NCI-H748 treated with DMSO at 0.1 percent for 48 hours (cell line): ENCODE data around the gene PRDM5.

ENCODE experiments used
- DNase-seq: peaks from one replicate; lab custom pipeline; 2025; lab: John Stamatoyannopoulos, UW

Gene PRDM5

DNA sequence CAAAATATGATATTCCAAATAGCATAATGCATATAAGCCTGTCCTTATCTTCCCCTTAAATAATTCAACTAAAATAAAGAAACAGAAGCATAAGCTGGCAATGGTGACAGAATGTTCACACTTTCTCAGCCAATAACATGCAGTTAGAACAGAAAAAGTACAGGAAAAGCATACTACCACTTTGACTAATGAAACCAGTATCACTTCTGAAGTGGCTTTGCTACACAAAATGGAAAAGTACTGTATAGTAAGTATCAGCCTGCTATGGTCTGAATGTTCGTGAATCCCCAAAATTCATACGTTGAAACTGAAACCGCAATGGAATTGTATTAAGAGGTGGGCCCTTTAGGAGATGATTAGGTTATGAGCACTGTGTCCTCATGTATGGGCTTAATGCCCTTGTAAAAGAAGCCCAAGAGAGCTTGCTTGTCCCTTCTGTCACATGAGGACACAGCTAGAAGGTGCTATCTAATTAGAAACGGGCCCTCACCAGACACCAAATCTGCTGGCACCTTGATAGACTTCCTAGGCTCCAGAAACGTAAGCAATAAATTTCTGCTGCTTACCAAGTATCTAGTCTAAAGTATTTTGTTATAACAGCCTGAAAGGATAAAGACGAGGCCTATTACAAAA is 102.6 kb downstream of the PRDM5 start:
- DNase-seq = no peak

GRCh38 chr4:120816296-120816965 is 106.1 kb downstream of the PRDM5 start:
- no peak for DNase-seq

GRCh38 chr4:120815361-120815760 is 107.2 kb downstream of the PRDM5 start:
- DNase-seq = no peak

DNA sequence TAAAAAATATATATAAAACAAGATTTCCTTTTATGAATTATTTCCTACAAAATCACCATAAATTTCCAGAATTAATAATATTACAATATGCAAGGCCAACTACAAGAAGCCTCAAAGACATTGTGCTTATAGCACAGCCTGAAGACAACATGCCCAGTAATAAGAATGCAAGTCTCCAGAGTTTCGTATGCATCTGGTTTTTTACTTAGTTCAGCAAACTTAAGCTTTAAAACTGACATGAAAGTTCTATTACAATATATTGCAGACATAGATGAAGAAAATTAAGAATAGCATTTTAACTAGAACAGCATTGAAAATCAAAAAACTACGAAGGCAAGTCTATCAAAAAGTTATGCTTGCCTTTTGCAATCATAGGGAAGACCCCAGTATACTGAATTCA is 107.6 kb downstream of the PRDM5 start:
- no peak for DNase-seq

DNA sequence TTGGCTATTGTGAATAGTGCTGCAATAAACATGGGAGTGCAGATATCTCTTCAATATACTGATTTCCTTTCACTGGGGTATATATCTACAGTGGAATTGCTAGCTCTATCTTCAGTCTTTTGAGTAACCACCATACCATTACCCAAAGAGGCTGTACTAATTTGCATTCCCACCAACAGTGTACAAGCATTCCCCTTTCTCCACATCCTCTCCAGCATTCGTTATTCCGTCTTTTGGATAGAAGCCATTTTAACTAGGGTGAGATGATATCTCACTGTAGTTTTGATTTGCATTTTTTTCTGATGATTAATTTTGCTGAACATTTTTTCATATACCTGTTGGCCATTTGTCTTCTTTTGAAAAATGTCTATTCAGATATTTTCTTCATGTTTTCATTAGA is 110.3 kb downstream of the PRDM5 start:
- DNase-seq = no peak

- DNase-seq = no peak
Measured at GRCh38 chr4:120809518-120809917, 113.0 kb downstream of the PRDM5 start.

GRCh38 chr4:120808475-120809141 is 113.9 kb downstream of the PRDM5 start:
- no peak for DNase-seq

- no peak for DNase-seq
Measured at GRCh38 chr4:120801137-120801758, 121.3 kb downstream of the PRDM5 start.

DNA sequence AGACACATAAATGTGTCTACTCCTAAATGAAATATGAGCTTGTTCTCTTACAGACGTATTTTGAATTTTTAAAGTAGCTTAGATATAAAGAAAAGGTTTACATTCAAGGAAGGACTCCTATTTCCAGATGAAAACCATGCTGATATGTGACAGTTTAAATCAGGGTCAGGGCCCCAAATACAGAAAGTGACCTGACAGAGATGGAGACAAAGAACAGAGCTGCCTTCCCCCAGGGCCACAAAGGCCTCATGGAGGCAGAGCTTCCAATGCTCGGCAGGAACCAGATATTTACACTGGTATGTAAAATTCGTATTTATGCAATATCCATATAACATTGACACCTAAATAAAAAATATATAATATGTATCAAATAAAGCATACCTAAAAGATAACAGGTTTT is 124.0 kb downstream of the PRDM5 start:
- no peak for DNase-seq

- DNase-seq = no peak
Measured at GRCh38 chr4:120796271-120796670, 126.3 kb downstream of the PRDM5 start.

GRCh38 chr4:120785202-120785601 is 137.3 kb downstream of the PRDM5 start:
- no peak for DNase-seq

- DNase-seq = no peak
Measured at GRCh38 chr4:120777459-120777858, 145.1 kb downstream of the PRDM5 start.

DNA sequence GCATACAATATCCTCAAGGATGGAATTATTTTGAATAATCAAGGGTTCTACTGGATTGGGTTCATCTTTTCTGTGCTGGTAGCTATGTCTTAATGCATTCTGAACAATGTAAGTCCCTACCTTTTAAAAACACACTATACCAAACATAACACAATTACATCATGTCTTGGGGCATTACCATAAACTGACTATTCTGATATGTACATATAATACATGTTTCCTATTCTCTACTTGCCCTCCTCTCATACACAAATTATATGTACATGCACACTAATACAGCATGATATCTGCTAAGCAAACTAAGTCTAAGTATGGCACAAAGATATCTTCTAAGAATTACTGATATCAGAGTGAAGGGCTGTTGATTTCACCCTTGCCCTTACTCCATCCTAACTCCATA is 147.1 kb downstream of the PRDM5 start:
- DNase-seq = no peak

- DNase-seq = no peak
Measured at GRCh38 chr4:120773641-120774040, 148.9 kb downstream of the PRDM5 start.

- DNase-seq = no peak
Measured at GRCh38 chr4:120771907-120772306, 150.6 kb downstream of the PRDM5 start.

GRCh38 chr4:120770897-120771296 is 151.6 kb downstream of the PRDM5 start:
- no peak for DNase-seq

DNA sequence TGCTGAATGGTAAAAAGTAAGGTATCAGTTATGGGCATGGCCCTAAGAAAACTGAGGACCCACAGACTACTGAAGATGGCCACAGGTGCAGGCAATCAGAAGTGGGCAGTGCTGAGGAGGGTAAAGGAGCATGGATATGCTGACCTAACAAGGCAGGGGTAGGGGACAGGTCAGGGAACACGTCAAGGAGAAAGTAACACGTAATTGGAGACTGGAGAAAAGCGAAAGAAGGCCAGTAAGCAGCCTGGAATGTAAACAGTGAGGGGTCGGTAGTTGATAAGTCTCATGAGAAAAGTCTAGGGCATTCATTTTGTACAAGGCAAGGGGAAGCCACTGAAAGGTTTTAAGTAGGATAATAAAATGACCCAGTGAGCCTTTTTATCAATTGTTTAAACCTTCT is 153.3 kb downstream of the PRDM5 start:
- DNase-seq = no peak

DNA sequence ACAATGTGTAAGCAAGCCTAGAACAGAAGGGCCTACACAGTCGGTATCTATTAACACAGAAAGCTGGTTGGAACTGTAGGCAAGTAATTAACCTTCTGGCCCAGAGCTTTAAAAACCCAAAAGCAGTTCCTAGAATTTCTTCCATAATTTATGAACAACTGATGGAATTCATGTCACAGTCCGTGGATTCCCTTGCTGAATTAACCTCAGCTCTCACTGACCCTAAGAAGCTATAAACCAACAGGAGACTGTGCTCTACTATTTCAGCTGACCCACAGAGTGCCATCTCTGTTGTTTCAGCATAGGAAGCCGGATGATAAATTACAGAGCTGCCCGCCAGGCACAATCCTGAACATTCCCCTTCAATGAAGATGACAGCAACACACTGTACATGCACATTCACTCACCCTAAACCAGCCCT is 157.3 kb downstream of the PRDM5 start:
- no peak for DNase-seq

DNA sequence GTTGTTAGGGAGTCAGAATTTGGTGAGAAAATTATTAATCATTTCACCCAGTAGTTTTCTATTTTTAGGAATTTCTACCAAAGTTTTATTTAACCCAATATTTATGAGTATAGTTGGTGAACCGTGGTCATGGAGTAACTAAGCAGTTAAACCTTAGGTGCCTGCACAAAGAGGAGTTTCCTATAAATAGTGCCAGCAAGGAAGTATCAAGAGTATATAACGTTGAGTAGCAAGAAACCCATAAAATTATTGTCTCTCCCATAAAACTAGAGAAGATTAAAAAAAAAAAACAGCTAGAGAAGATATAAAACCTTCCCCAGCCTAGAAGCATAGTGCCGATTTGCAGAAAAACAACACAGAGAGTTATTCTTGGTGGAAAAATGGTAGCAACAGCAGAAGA is 158.9 kb downstream of the PRDM5 start:
- no peak for DNase-seq

GRCh38 chr4:120761070-120761469 is 161.5 kb downstream of the PRDM5 start:
- no peak for DNase-seq

GRCh38 chr4:120760047-120760446 is 162.5 kb downstream of the PRDM5 start:
- DNase-seq = no peak

- no peak for DNase-seq
Measured at GRCh38 chr4:120755864-120756263, 166.7 kb downstream of the PRDM5 start.

DNA sequence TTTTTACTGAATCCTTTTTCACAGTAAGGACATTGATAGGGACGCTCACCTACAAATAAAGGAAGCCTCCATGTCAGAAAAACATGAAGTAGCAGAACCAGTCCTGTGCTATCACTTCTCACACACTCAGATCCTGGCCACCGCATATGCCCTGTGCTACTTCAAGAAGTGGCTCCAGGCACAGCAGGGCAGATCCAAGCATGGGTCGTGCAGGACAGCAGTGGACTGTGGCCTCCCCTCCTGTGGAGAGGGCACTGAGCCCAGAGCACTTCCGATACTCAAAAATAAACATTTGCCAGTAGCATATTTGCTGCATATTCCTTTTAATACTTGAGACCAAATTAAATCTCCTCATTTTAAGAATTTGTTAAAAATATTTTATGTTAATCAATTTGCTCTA is 167.9 kb downstream of the PRDM5 start:
- no peak for DNase-seq
